ENCODE data around the gene MBD5.

Gene MBD5

DNA sequence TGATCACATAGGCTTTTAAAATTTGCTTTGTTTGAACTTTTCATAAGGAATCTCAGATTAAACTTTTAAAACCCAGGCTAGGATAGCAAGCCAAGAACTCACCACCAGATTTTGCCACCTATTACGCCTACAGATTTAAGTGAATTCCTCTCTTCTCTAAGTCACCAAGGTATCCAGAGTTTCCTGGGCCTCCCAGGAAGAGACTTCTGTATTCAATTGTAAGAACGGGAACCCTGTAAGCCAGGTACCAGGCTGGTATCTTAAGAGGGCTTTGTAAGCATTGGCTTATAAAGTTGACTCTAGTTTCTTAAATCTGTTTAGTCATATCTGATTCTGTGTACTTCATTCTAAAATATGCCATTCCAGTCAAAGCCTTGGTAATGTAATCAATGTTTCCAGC is 285.1 kb downstream of the MBD5 start:
- no peaks in the 10 kb centered on the region for H3K9me3 ChIP-seq (ENCODE audit: control insufficient read depth, low read length)
- no peak overlapping the region for H2AFZ ChIP-seq
- no peak overlapping the region for H3K4me3 ChIP-seq (ENCODE audit: low read depth, low read length)
- H3K9ac ChIP-seq, result no peak overlapping the region
- TF ChIP-seq, protein P1, sequence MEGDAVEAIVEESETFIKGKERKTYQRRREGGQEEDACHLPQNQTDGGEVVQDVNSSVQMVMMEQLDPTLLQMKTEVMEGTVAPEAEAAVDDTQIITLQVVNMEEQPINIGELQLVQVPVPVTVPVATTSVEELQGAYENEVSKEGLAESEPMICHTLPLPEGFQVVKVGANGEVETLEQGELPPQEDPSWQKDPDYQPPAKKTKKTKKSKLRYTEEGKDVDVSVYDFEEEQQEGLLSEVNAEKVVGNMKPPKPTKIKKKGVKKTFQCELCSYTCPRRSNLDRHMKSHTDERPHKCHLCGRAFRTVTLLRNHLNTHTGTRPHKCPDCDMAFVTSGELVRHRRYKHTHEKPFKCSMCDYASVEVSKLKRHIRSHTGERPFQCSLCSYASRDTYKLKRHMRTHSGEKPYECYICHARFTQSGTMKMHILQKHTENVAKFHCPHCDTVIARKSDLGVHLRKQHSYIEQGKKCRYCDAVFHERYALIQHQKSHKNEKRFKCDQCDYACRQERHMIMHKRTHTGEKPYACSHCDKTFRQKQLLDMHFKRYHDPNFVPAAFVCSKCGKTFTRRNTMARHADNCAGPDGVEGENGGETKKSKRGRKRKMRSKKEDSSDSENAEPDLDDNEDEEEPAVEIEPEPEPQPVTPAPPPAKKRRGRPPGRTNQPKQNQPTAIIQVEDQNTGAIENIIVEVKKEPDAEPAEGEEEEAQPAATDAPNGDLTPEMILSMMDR (IDR thresholded peaks at IDR 0.05), result no peak
- no peak overlapping the region for H3K4me2 ChIP-seq (ENCODE audit: low read length)
- no peaks in the 10 kb centered on the region for H3K27me3 ChIP-seq (ENCODE audit: control insufficient read depth, insufficient read depth, low read length)
- H3K4me1 ChIP-seq, result no peaks in the 10 kb centered on the region
- H3K36me3 ChIP-seq (ENCODE audit: control insufficient read depth, insufficient read depth, low read length), result no peaks in the 10 kb centered on the region
- H3K27ac ChIP-seq, result no peak overlapping the region
- H3K79me2 ChIP-seq, result no peaks in the 10 kb centered on the region

DNA sequence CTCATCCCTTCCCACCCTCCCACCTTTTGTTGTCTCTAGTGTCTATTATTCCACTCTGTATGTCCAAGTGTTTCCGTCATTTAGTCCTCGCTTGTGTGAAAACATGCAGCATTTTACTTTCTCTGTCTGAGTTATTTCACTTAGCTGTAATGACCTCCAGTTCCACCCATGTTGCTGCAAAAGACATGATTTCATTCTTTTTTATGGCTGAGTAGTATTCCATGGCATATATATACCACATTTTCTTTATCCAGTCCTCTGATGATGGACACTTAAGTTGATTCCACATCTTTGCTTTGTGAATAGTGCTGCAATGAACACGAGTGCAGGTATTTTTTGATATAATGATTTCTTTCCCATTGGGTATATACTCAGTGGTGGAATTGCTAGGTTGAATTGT is 296.7 kb downstream of the MBD5 start:
- TF ChIP-seq, protein P1 (IDR thresholded peaks at IDR 0.05), result no peak
- peaks cover 3% of the 10 kb centered on the region for H3K4me1 ChIP-seq
- no peaks in the 10 kb centered on the region for H3K27me3 ChIP-seq (ENCODE audit: control insufficient read depth, insufficient read depth, low read length)
- no peaks in the 10 kb centered on the region for H3K9me3 ChIP-seq (ENCODE audit: control insufficient read depth, low read length)
- H3K4me3 ChIP-seq (ENCODE audit: low read depth, low read length), result no peak overlapping the region
- no peak overlapping the region for H2AFZ ChIP-seq
- H3K36me3 ChIP-seq (ENCODE audit: control insufficient read depth, insufficient read depth, low read length), result no peaks in the 10 kb centered on the region
- H3K9ac ChIP-seq, result no peak overlapping the region
- H3K27ac ChIP-seq, result no peak overlapping the region
- no peak overlapping the region for H3K4me2 ChIP-seq (ENCODE audit: low read length)
- peaks cover 2% of the 10 kb centered on the region for H3K79me2 ChIP-seq

- Histone ChIP-seq H3K4me2 (ENCODE audit: low read length) (no peak overlapping the region), H3K79me2 (no peaks in the 10 kb centered on the region), H3K9me3 (ENCODE audit: control insufficient read depth, low read length) (no peaks in the 10 kb centered on the region), H3K4me3 (ENCODE audit: low read depth, low read length) (no peak overlapping the region), H3K36me3 (ENCODE audit: control insufficient read depth, insufficient read depth, low read length) (no peaks in the 10 kb centered on the region), H3K27me3 (ENCODE audit: control insufficient read depth, insufficient read depth, low read length) (no peaks in the 10 kb centered on the region), H3K9ac (no peak overlapping the region), H2AFZ (no peak overlapping the region), H3K27ac (no peak overlapping the region), H3K4me1 (no peaks in the 10 kb centered on the region)
- TF ChIP-seq, protein P1 (IDR thresholded peaks at IDR 0.05), result no peak
Measured at GRCh38 chr2:148338541-148338940, 317.6 kb downstream of the MBD5 start.

GRCh38 chr2:148342086-148342485 is 321.2 kb downstream of the MBD5 start:
- Histone ChIP-seq H3K79me2 (no peaks in the 10 kb centered on the region), H2AFZ (no peak overlapping the region), H3K4me2 (ENCODE audit: low read length) (no peak overlapping the region), H3K27ac (no peak overlapping the region), H3K27me3 (ENCODE audit: control insufficient read depth, insufficient read depth, low read length) (no peaks in the 10 kb centered on the region), H3K9ac (no peak overlapping the region), H3K4me3 (ENCODE audit: low read depth, low read length) (no peak overlapping the region), H3K4me1 (no peaks in the 10 kb centered on the region), H3K36me3 (ENCODE audit: control insufficient read depth, insufficient read depth, low read length) (no peaks in the 10 kb centered on the region), H3K9me3 (ENCODE audit: control insufficient read depth, low read length) (no peaks in the 10 kb centered on the region)
- TF ChIP-seq, protein P1 (IDR thresholded peaks at IDR 0.05), result no peak

- TF ChIP-seq, protein P1 (IDR thresholded peaks at IDR 0.05), result no peak
Measured at GRCh38 chr2:148350199-148350598, 329.3 kb downstream of the MBD5 start.

More at GRCh38 chr2:148350199-148350598, 329.3 kb downstream of the MBD5 start:
- Histone ChIP-seq H3K79me2 (peaks cover 5% of the 10 kb centered on the region), H3K4me1 (no peaks in the 10 kb centered on the region), H3K9ac (no peak overlapping the region), H2AFZ (no peak overlapping the region), H3K36me3 (ENCODE audit: control insufficient read depth, insufficient read depth, low read length) (no peaks in the 10 kb centered on the region), H3K4me2 (ENCODE audit: low read length) (no peak overlapping the region), H3K27me3 (ENCODE audit: control insufficient read depth, insufficient read depth, low read length) (no peaks in the 10 kb centered on the region), H3K27ac (no peak overlapping the region), H3K9me3 (ENCODE audit: control insufficient read depth, low read length) (no peaks in the 10 kb centered on the region), H3K4me3 (ENCODE audit: low read depth, low read length) (no peak overlapping the region)
